ENCODE data around the gene TRAPPC14. TPM values are rescaled to one million over a fixed set of nuclear protein-coding genes. Genes with fewer than 3 reads are reported as not detected.

The TRAPPC14 gene
- total and polyA plus RNA-seq, 9 of the 15 experiments (the other 6 are each of a cell fraction or from before 2014, with no cell fraction given) = 0.42 to 45.9 (median 18.2) TPM

- TF ChIP-seq GTF2A2 (tag; IDR thresholded peaks at IDR 0.05) (no peak), DIDO1 (tag; IDR thresholded peaks at IDR 0.05; ENCODE audit: low read depth) (no peak), LEF1 (IDR thresholded peaks at IDR 0.05) (no peak), ZNF212 (CRISPR knock-in tag; IDR thresholded peaks at IDR 0.05) (no peak), TCF3 (CRISPR knock-in tag; IDR thresholded peaks at IDR 0.05) (peak; percentile 10; the same call in 1 of the 2 replicates), ZNF561 (CRISPR knock-in tag; conservative IDR thresholded peaks at IDR 0.05) (no peak), HSF4 (CRISPR knock-in tag; IDR thresholded peaks at IDR 0.05; ENCODE audit: borderline replicate concordance) (no peak), ZNF12 (CRISPR knock-in tag; IDR thresholded peaks at IDR 0.05) (no peak), NFE2L1 (tag; IDR thresholded peaks at IDR 0.05; ENCODE audit: borderline replicate concordance, low read depth) (no peak), ZNF41 (CRISPR knock-in tag; conservative IDR thresholded peaks at IDR 0.05) (no peak), SAP30 (IDR thresholded peaks at IDR 0.05; ENCODE audit: borderline replicate concordance, insufficient read depth, low read depth, low read length, poor library complexity, severe bottlenecking) (no peak), MITF (IDR thresholded peaks at IDR 0.05) (no peak), ZNF707 (CRISPR knock-in tag; conservative IDR thresholded peaks at IDR 0.05) (no peak), ZSCAN32 (CRISPR knock-in tag; IDR thresholded peaks at IDR 0.05) (no peak), RUNX1 (IDR thresholded peaks at IDR 0.05; ENCODE audit: low read depth) (no peak), ZBTB2 (IDR thresholded peaks at IDR 0.05) (no peak)
- TF ChIP-seq, protein P1, sequence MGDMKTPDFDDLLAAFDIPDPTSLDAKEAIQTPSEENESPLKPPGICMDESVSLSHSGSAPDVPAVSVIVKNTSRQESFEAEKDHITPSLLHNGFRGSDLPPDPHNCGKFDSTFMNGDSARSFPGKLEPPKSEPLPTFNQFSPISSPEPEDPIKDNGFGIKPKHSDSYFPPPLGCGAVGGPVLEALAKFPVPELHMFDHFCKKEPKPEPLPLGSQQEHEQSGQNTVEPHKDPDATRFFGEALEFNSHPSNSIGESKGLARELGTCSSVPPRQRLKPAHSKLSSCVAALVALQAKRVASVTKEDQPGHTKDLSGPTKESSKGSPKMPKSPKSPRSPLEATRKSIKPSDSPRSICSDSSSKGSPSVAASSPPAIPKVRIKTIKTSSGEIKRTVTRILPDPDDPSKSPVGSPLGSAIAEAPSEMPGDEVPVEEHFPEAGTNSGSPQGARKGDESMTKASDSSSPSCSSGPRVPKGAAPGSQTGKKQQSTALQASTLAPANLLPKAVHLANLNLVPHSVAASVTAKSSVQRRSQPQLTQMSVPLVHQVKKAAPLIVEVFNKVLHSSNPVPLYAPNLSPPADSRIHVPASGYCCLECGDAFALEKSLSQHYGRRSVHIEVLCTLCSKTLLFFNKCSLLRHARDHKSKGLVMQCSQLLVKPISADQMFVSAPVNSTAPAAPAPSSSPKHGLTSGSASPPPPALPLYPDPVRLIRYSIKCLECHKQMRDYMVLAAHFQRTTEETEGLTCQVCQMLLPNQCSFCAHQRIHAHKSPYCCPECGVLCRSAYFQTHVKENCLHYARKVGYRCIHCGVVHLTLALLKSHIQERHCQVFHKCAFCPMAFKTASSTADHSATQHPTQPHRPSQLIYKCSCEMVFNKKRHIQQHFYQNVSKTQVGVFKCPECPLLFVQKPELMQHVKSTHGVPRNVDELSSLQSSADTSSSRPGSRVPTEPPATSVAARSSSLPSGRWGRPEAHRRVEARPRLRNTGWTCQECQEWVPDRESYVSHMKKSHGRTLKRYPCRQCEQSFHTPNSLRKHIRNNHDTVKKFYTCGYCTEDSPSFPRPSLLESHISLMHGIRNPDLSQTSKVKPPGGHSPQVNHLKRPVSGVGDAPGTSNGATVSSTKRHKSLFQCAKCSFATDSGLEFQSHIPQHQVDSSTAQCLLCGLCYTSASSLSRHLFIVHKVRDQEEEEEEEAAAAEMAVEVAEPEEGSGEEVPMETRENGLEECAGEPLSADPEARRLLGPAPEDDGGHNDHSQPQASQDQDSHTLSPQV (IDR thresholded peaks at IDR 0.05) = no peak
- TF ChIP-seq, protein P2, sequence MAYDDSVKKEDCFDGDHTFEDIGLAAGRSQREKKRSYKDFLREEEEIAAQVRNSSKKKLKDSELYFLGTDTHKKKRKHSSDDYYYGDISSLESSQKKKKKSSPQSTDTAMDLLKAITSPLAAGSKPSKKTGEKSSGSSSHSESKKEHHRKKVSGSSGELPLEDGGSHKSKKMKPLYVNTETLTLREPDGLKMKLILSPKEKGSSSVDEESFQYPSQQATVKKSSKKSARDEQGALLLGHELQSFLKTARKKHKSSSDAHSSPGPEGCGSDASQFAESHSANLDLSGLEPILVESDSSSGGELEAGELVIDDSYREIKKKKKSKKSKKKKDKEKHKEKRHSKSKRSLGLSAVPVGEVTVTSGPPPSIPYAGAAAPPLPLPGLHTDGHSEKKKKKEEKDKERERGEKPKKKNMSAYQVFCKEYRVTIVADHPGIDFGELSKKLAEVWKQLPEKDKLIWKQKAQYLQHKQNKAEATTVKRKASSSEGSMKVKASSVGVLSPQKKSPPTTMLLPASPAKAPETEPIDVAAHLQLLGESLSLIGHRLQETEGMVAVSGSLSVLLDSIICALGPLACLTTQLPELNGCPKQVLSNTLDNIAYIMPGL (CRISPR knock-in tag; IDR thresholded peaks at IDR 0.05) = no peak
Observed at GRCh38 chr7:100132697-100133151, 25.8 kb downstream of the TRAPPC14 start (continued).
